B cell (primary cell): ENCODE measurements around the gene PRKCB. TPM values are rescaled to one million over a fixed set of nuclear protein-coding genes. Genes with fewer than 3 reads are reported as not detected.
A peak's percentile ranks its signal among the peaks of the same experiment; 100 is the strongest.
"Not testable (repeated sequence)": the region's sequence is repeated elsewhere in the genome, so short reads cannot be mapped to it uniquely, and the experiment has no call there.

ENCODE experiments used
- ATAC-seq: fragments of 200-7000 bp; cut with Tn5 transposase; one replicate; pipeline ENCODE4 v1.10.0; 2021; ENCODE audit warnings: low read depth, mild to moderate bottlenecking, moderate number of reproducible peaks, moderate library complexity
- CTCF ChIA-PET: fragments of 350-600 bp; sonication (Branson Sonifier 250); formaldehyde crosslinking; loops from one replicate; lab custom pipeline; 2021; ENCODE audit warnings: antibody characterized with exemption, inconsistent platforms; lab: Charles Lee
- POLR2A ChIA-PET: fragments of 350-600 bp; sonication (Branson Sonifier 250); formaldehyde crosslinking; loops from one replicate; lab custom pipeline; 2021; ENCODE audit warnings: antibody characterized with exemption; lab: Charles Lee
- DNase-seq: peaks from one replicate; pipeline ENCODE4 v3.0.0; 2013
- H2AFZ ChIP-seq: 2 replicates; pipeline ENCODE4 v1.6.1; 2012; ENCODE audit warnings: mild to moderate bottlenecking, low read depth, low read length; ENCODE audit not compliant: insufficient read depth, poor library complexity, severe bottlenecking
- H3K27ac ChIP-seq, 2 donors: 1 replicate in 1 of 2; 2 replicates in 1 of 2; pipeline ENCODE4 v1.5.1; 2012 to 2013; ENCODE audit warnings: low read length in 2 of 2, mild to moderate bottlenecking in 2 of 2, moderate library complexity in 1 of 2
- H3K27me3 ChIP-seq, 4 experiments: fragments of 200-600 bp in 1 of 4; sonication (generic) in 1 of 4; replicated peaks in 1 of 4; 1 replicate in 2 of 4; 2 replicates in 2 of 4; pipeline versions ENCODE4 v1.6.1 to v1.7.0; 2013 to 2016; ENCODE audit warnings: low read length in 3 of 4, mild to moderate bottlenecking in 2 of 4, mixed read lengths in 1 of 4, moderate library complexity in 1 of 4; ENCODE audit not compliant: insufficient read depth in 4 of 4, control insufficient read depth in 3 of 4; ENCODE audit errors: control extremely low read depth in 1 of 4
- H3K36me3 ChIP-seq, 2 experiments: replicated peaks in 1 of 2; 1 replicate in 1 of 2; 2 replicates in 1 of 2; pipeline versions ENCODE4 v1.6.1 to v1.7.1; 2013; ENCODE audit warnings: low read length in 1 of 2; ENCODE audit not compliant: insufficient read depth in 2 of 2, control insufficient read depth in 1 of 2; ENCODE audit errors: control extremely low read depth in 1 of 2, extremely low read depth in 1 of 2
- H3K4me1 ChIP-seq, 2 donors: fragments of 200-600 bp in 1 of 2; sonication (generic) in 1 of 2; 1 replicate in 1 of 2; 2 replicates in 1 of 2; pipeline versions ENCODE4 v1.5.1 to v1.6.1; 2013 to 2017; ENCODE audit warnings: low read length in 2 of 2; ENCODE audit not compliant: control insufficient read depth in 2 of 2, insufficient read depth in 2 of 2
- H3K4me2 ChIP-seq: replicated peaks from 2 replicates; pipeline ENCODE3; 2012; ENCODE audit warnings: mild to moderate bottlenecking, low read depth, low read length; ENCODE audit not compliant: poor library complexity, severe bottlenecking
- H3K4me3 ChIP-seq, 5 experiments: fragments of 200-600 bp in 1 of 5; sonication (generic) in 1 of 5; 1 replicate in 3 of 5; 2 replicates in 2 of 5; pipeline versions ENCODE4 v1.5.1 to v1.7.0; 2011 to 2016; ENCODE audit warnings: low read length in 4 of 5, mild to moderate bottlenecking in 4 of 5, low read depth in 2 of 5, control low read depth in 1 of 5, moderate library complexity in 1 of 5; ENCODE audit not compliant: insufficient read depth in 1 of 5; ENCODE audit errors: control extremely low read depth in 1 of 5, extremely low read depth in 1 of 5
- H3K79me2 ChIP-seq: fragments of 200-600 bp; sonication (generic); one replicate; pipeline ENCODE4 v1.6.0; 2016; ENCODE audit warnings: low read length; ENCODE audit not compliant: control insufficient read depth, insufficient read depth
- H3K9ac ChIP-seq: fragments of 200-600 bp; sonication (generic); 2 replicates; pipeline ENCODE4 v1.6.1; 2017; ENCODE audit warnings: mild to moderate bottlenecking, low read length, moderate library complexity
- H3K9me3 ChIP-seq, 3 donors: one replicate each; pipeline versions ENCODE4 v1.6.1 to v1.7.1; 2013; ENCODE audit warnings: low read length in 2 of 3; ENCODE audit not compliant: control insufficient read depth in 2 of 3, insufficient read depth in 1 of 3; ENCODE audit errors: control extremely low read depth in 1 of 3
- H4K20me1 ChIP-seq: 2 replicates; pipeline ENCODE4 v1.6.0; 2012; ENCODE audit warnings: mild to moderate bottlenecking, low read length; ENCODE audit not compliant: insufficient read depth, control insufficient read depth, poor library complexity, severe bottlenecking
- H3K27ac Mint-ChIP-seq: one replicate; pipeline ENCODE4 v1.8.0; 2021; ENCODE audit warnings: mixed read lengths
- H3K27me3 Mint-ChIP-seq: one replicate; pipeline ENCODE4 v1.8.0; 2021; ENCODE audit warnings: mixed read lengths
- H3K4me1 Mint-ChIP-seq: one replicate; pipeline ENCODE4 v1.8.0; 2021; ENCODE audit warnings: mixed read lengths
- H3K4me3 Mint-ChIP-seq: one replicate; pipeline ENCODE4 v1.8.0; 2021; ENCODE audit warnings: mixed read lengths
- H3K9me3 Mint-ChIP-seq: one replicate; pipeline ENCODE4 v1.8.0; 2022; ENCODE audit warnings: mixed read lengths; ENCODE audit not compliant: insufficient read depth
- CTCF ChIP-seq: fragments of 200-600 bp; IDR thresholded peaks from one replicate; pipeline ENCODE4 v1.8.0; 2022; ENCODE audit warnings: antibody characterized with exemption, mild to moderate bottlenecking
- EZH2 ChIP-seq: IDR thresholded peaks from 2 replicates; pipeline ENCODE4 v1.6.1; 2012; ENCODE audit warnings: borderline replicate concordance, low read depth, mild to moderate bottlenecking, moderate library complexity, low read length; ENCODE audit not compliant: insufficient read depth, poor library complexity, severe bottlenecking
- WGBS: methylation state at CpG from one replicate; pipeline ENCODE4 v1.1.5; 2013; ENCODE audit warnings: missing lambda C conversion rate; ENCODE audit not compliant: insufficient coverage; 5-methylcytosine and 5-hydroxymethylcytosine counted together
- intact Hi-C: fragments of 100-400 bp; cut with micrococcal nuclease; formaldehyde crosslinking; loops from one replicate; pipeline ENCODE4 v1.10.0; 2022
- polyA plus RNA-seq: library from polyadenylated mRNA; depleted of rRNA; stranded (reverse); fragments of >200 nt; gene quantifications from 2 replicates; pipeline ENCODE4 v1.2.3, GENCODE V29; 2012
- total RNA-seq, 2 donors: library from RNA; stranded (reverse); fragments of 120-200 nt in 1 of 2; gene quantifications; 1 replicate in 1 of 2; 2 replicates in 1 of 2; pipeline versions ENCODE4 v1.2.3 to v1.2.4, GENCODE V29; 2013 to 2022

The PRKCB gene
- total and polyA plus RNA-seq, 2 donors (not counting 1 experiment from before 2014, with no cell fraction given), result 106 to 373 TPM

- Mint-ChIP-seq H3K9me3 (no peaks in the 10 kb centered on the region), H3K4me1 (peaks cover 71% of the 10 kb centered on the region), H3K4me3 (peak overlapping the region; percentile 43), H3K27me3 (no peaks in the 10 kb centered on the region), H3K27ac (peak overlapping the region; percentile 75)
- TF ChIP-seq CTCF, result no peak
- no peak for TF ChIP-seq EZH2
- peaks cover 4 to 22% of the 10 kb centered on the region in 2 experiments for H3K36me3 ChIP-seq
- ATAC-seq (peak; percentile 49), DNase-seq (no peak)
- H3K27me3 ChIP-seq, result no peaks in the 10 kb centered on the region
- intact Hi-C loops, result loop anchor here (5.0 kb wide), 1 partner anchor 37 kb away; no protein-coding TSS in a partner anchor
- WGBS, result 56% methylated on average over 4 of the region's 6 CpGs
- H3K27ac ChIP-seq, result peak overlapping the region in 1 of 2 donors; percentile 64
- peaks cover 3 to 5% (median 4%) of the 10 kb centered on the region in 3 donors for H3K9me3 ChIP-seq
- H3K4me2 ChIP-seq, result peak overlapping the region; percentile 53
- ChIA-PET CTCF (interaction anchor here (1.4 to 2.1 kb wide), 4 partner anchors 9 to 96 kb away, joined by 3 to 7 read pairs (median 6); no protein-coding TSS in a partner anchor), POLR2A (no interaction called here)
- no peak overlapping the region for H3K4me3 ChIP-seq
- peaks cover 96% of the 10 kb centered on the region for H3K79me2 ChIP-seq
- H3K4me1 ChIP-seq, result peaks cover 57 to 59% of the 10 kb centered on the region in 2 donors
- H2AFZ ChIP-seq, result no peak overlapping the region
- H4K20me1 ChIP-seq, result peaks cover 89% of the 10 kb centered on the region
- H3K9ac ChIP-seq, result peak overlapping the region; percentile 32
These were observed 79.3 kb downstream of the PRKCB start for GRCh38 chr16:23914946-23915530.

GRCh38 chr16:23916552-23916951 is 80.8 kb downstream of the PRKCB start:
- not testable (repeated sequence) for H2AFZ ChIP-seq, H3K27me3 ChIP-seq, H3K27me3 Mint-ChIP-seq, H3K4me3 ChIP-seq, H3K9ac ChIP-seq, H3K9me3 Mint-ChIP-seq, DNase-seq, ATAC-seq
- CTCF ChIA-PET, result interaction anchor here (0.6 to 1.7 kb wide), 4 partner anchors 39 to 163 kb away, joined by 3 to 7 read pairs (median 4); no protein-coding TSS in a partner anchor
- Histone ChIP-seq H3K4me2 (peak overlapping the region; percentile 27), H3K79me2 (peaks cover 98% of the 10 kb centered on the region), H4K20me1 (peaks cover 91% of the 10 kb centered on the region), H3K9me3 (peaks cover 6 to 14% (median 12%) of the 10 kb centered on the region in 3 donors), H3K27ac (peak overlapping the region in 1 of 2 donors; percentile 49), H3K4me1 (peaks cover 66 to 67% of the 10 kb centered on the region in 2 donors), H3K36me3 (peaks cover 11 to 31% of the 10 kb centered on the region in 2 experiments)
- intact Hi-C loops, result loop anchor here (5.0 kb wide), 1 partner anchor 36 kb away; no protein-coding TSS in a partner anchor
- peaks cover 71% of the 10 kb centered on the region for H3K4me1 Mint-ChIP-seq
- peak overlapping the region; percentile 78 for H3K27ac Mint-ChIP-seq
- peak overlapping the region; percentile 62 for H3K4me3 Mint-ChIP-seq
- WGBS, result no CpG with 5 or more reads among the region's 1 CpG
- POLR2A ChIA-PET, result interaction anchor here (1.2 kb wide), 1 partner anchor 43 kb away, joined by 3 read pairs; no protein-coding TSS in a partner anchor
